MCF 10A (cell line): ENCODE measurements around the gene SCG3. TPM values are rescaled to one million over a fixed set of nuclear protein-coding genes. Genes with fewer than 3 reads are reported as not detected.

Source experiments
- BruUV-seq: library from RNA; stranded (reverse); fragments of 400-500 nt; replicated peaks from 2 replicates; lab custom pipeline; 2021; lab: Mats Ljungman, UMichigan
- CTCF ChIA-PET: fragments of 300-600 bp; sonication (Branson Sonifier 250); formaldehyde crosslinking; extraction: SDS; loops from one replicate; lab custom pipeline; 2021; ENCODE audit warnings: antibody characterized with exemption, inconsistent platforms; lab: Yijun Ruan, JAX
- POLR2A ChIA-PET: fragments of 300-600, 350-650 bp; sonication (Branson Sonifier 250); formaldehyde crosslinking; extraction: SDS; loops from one replicate; lab custom pipeline; 2020; ENCODE audit warnings: antibody characterized with exemption, inconsistent platforms; lab: Yijun Ruan, JAX
- DNase-seq: peaks from one replicate; pipeline ENCODE4 v3.0.0-alpha.2; 2018; ENCODE audit not compliant: unreplicated experiment
- H3K27ac Mint-ChIP-seq: one replicate; pipeline ENCODE4 v1.8.0; 2022; ENCODE audit warnings: mild to moderate bottlenecking, low read depth, mixed read lengths; ENCODE audit not compliant: unreplicated experiment
- H3K27me3 Mint-ChIP-seq: one replicate; pipeline ENCODE4 v1.8.0; 2022; ENCODE audit warnings: mixed read lengths; ENCODE audit not compliant: insufficient read depth, unreplicated experiment
- H3K36me3 Mint-ChIP-seq: one replicate; pipeline ENCODE4 v1.8.0; 2022; ENCODE audit warnings: mild to moderate bottlenecking, moderate library complexity, mixed read lengths; ENCODE audit not compliant: insufficient read depth, unreplicated experiment
- H3K4me1 Mint-ChIP-seq: one replicate; pipeline ENCODE4 v1.8.0; 2022; ENCODE audit warnings: mixed read lengths; ENCODE audit not compliant: insufficient read depth, unreplicated experiment
- H3K4me3 Mint-ChIP-seq: one replicate; pipeline ENCODE4 v1.8.0; 2022; ENCODE audit warnings: mild to moderate bottlenecking, moderate library complexity, mixed read lengths; ENCODE audit not compliant: unreplicated experiment
- H3K9me3 Mint-ChIP-seq: one replicate; pipeline ENCODE4 v1.8.0; 2022; ENCODE audit warnings: mixed read lengths; ENCODE audit not compliant: unreplicated experiment
- CTCF ChIP-seq: fragments of 200-600 bp; IDR thresholded peaks from one replicate; pipeline ENCODE4 v1.8.0; 2022; ENCODE audit warnings: antibody characterized with exemption, mild to moderate bottlenecking; ENCODE audit not compliant: unreplicated experiment
- intact Hi-C: fragments of 100-400 bp; cut with micrococcal nuclease; formaldehyde crosslinking; loops from 2 replicates; pipeline ENCODE4 v1.14.1; 2022
- total RNA-seq: library from RNA; stranded (reverse); gene quantifications from 2 replicates; pipeline ENCODE4 v1.2.3, GENCODE V29; 2022

The SCG3 gene
- total RNA-seq, 1 experiment from 2014 or later: not detected

- intact Hi-C loops: no loop called here
- H3K9me3 Mint-ChIP-seq: no peaks in the 10 kb centered on the region
- H3K27ac Mint-ChIP-seq: no peak overlapping the region
- no TSS peak for BruUV-seq
- H3K36me3 Mint-ChIP-seq: no peaks in the 10 kb centered on the region
- CTCF ChIA-PET: interaction anchor here (0.6 to 1.4 kb wide), 2 partner anchors 16 to 104 kb away, joined by 3 read pairs; no protein-coding TSS in a partner anchor
- no peak for TF ChIP-seq CTCF
- peaks cover 13% of the 10 kb centered on the region for H3K4me1 Mint-ChIP-seq
- DNase-seq: no peak
- no peaks in the 10 kb centered on the region for H3K27me3 Mint-ChIP-seq
- no peak overlapping the region for H3K4me3 Mint-ChIP-seq
- POLR2A ChIA-PET: no interaction called here
Measured at GRCh38 chr15:51672155-51672687, 9.1 kb upstream of the SCG3 start.

- Mint-ChIP-seq H3K9me3 (no peaks in the 10 kb centered on the region), H3K4me1 (peaks cover 21% of the 10 kb centered on the region), H3K4me3 (no peak overlapping the region), H3K27me3 (no peaks in the 10 kb centered on the region), H3K27ac (no peak overlapping the region), H3K36me3 (no peaks in the 10 kb centered on the region)
- POLR2A ChIA-PET: interaction anchor here (1.0 kb wide), 1 partner anchor 216 kb away, joined by 3 read pairs; no protein-coding TSS in a partner anchor
- CTCF ChIA-PET: interaction anchor here (1.4 kb wide), 1 partner anchor 103 kb away, joined by 3 read pairs; no protein-coding TSS in a partner anchor
- TF ChIP-seq CTCF: no peak
- intact Hi-C loops: no loop called here
- no TSS peak for BruUV-seq
- DNase-seq: no peak
Measured at GRCh38 chr15:51672913-51673857, 8.1 kb upstream of the SCG3 start.

GRCh38 chr15:51675234-51675633 is 6.1 kb upstream of the SCG3 start:
- no peaks in the 10 kb centered on the region for H3K9me3 Mint-ChIP-seq
- peaks cover 23% of the 10 kb centered on the region for H3K4me1 Mint-ChIP-seq
- no peak for DNase-seq
- no peak overlapping the region for H3K27ac Mint-ChIP-seq
- no peak overlapping the region for H3K4me3 Mint-ChIP-seq
- no peaks in the 10 kb centered on the region for H3K27me3 Mint-ChIP-seq
- intact Hi-C loops: no loop called here
- CTCF ChIA-PET: no interaction called here
- no peaks in the 10 kb centered on the region for H3K36me3 Mint-ChIP-seq
- BruUV-seq: no TSS peak
- no peak for TF ChIP-seq CTCF
- POLR2A ChIA-PET: no interaction called here

DNA sequence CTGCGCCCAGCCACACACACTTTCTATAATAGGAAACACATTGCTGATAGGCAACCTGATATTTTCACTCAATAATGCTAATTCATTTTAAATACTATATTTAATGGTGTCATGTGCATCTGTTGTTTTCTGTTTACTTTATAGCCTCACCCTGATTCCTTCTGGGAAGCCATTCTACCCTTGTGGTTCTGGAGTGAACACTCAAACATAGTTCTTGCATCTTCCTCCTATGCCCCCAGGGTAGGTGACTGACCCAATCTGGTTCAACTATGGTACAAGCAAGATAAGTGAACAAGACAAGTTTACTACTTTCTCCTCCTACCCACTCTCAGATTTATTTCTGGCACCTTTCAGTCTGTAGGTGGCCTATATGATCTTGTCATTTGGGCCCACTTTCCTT is 4.3 kb upstream of the SCG3 start:
- DNase-seq: peak; percentile 14

More for the DNA sequence above, 4.3 kb upstream of the SCG3 start:
- BruUV-seq: no TSS peak
- CTCF ChIA-PET: interaction anchor here (0.7 kb wide), 1 partner anchor 1559 kb away, joined by 3 read pairs; no protein-coding TSS in a partner anchor
- intact Hi-C loops: no loop called here
- no peaks in the 10 kb centered on the region for H3K27me3 Mint-ChIP-seq
- no peaks in the 10 kb centered on the region for H3K9me3 Mint-ChIP-seq
- no peaks in the 10 kb centered on the region for H3K36me3 Mint-ChIP-seq
- H3K4me3 Mint-ChIP-seq: no peak overlapping the region
- no peak overlapping the region for H3K27ac Mint-ChIP-seq
- peaks cover 20% of the 10 kb centered on the region for H3K4me1 Mint-ChIP-seq
- POLR2A ChIA-PET: interaction anchor here (0.6 to 0.7 kb wide), 2 partner anchors 22 to 101 kb away, joined by 3 to 5 read pairs; no protein-coding TSS in a partner anchor
- TF ChIP-seq CTCF: no peak
